Sigmoid colon (tissue), 4 donors: Measurements from ENCODE around the gene DNAH10.

ENCODE experiments used
- POLR2A ChIP-seq, 2 donors: fragments of 450-650 bp; IDR thresholded peaks; one replicate each; pipeline ENCODE4 v1.6.1; 2016; ENCODE audit warnings: antibody characterized with exemption in 2 of 2, mild to moderate bottlenecking in 2 of 2, moderate library complexity in 2 of 2
- POLR2AphosphoS5 ChIP-seq, 4 donors: sonication (generic); formaldehyde crosslinking; IDR thresholded peaks; one replicate each; pipeline ENCODE4 v1.6.1; 2017; ENCODE audit warnings: antibody characterized with exemption in 4 of 4
- TF ChIP-seq, protein P1 (sequence below), 4 experiments: fragments of 450-650 bp in 3 of 4; fragments of 200-600 bp in 1 of 4; IDR thresholded peaks; one replicate each; pipeline ENCODE4 v1.5.1; 2016 to 2019; ENCODE audit warnings: antibody characterized with exemption in 4 of 4, mild to moderate bottlenecking in 3 of 4, moderate library complexity in 2 of 4

DNA sequence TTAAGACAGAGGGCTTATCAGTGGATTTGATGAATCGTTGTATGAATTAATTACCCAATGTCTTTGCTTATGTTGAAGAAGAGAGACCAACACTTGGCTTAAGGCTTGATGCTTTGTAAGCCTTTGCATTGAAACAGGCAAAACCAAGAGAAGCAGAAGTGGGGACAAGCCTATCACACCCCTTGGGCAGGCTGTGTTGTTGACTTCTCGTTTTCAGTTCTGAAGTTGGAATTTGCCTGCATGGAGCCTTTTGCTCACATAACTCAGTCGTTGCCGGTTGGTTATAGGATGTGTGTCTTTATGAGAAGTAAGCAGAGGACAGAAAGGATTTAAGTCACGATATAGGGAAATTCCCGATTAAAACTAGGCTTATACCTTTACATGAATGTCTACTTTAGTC is 115.9 kb downstream of the DNAH10 start:
- TF ChIP-seq, protein P1, sequence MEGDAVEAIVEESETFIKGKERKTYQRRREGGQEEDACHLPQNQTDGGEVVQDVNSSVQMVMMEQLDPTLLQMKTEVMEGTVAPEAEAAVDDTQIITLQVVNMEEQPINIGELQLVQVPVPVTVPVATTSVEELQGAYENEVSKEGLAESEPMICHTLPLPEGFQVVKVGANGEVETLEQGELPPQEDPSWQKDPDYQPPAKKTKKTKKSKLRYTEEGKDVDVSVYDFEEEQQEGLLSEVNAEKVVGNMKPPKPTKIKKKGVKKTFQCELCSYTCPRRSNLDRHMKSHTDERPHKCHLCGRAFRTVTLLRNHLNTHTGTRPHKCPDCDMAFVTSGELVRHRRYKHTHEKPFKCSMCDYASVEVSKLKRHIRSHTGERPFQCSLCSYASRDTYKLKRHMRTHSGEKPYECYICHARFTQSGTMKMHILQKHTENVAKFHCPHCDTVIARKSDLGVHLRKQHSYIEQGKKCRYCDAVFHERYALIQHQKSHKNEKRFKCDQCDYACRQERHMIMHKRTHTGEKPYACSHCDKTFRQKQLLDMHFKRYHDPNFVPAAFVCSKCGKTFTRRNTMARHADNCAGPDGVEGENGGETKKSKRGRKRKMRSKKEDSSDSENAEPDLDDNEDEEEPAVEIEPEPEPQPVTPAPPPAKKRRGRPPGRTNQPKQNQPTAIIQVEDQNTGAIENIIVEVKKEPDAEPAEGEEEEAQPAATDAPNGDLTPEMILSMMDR (IDR thresholded peaks at IDR 0.05) = no peak
- no peak for TF ChIP-seq POLR2AphosphoS5 (IDR thresholded peaks at IDR 0.05)
- TF ChIP-seq POLR2A (IDR thresholded peaks at IDR 0.05) = no peak
